ENCODE results near the gene LRRC25.

GRCh38 chr19:18344582-18344950 lies 52.9 kb downstream of the LRRC25 start:
- TF ChIP-seq EZH2 (IDR thresholded peaks at IDR 0.05; ENCODE audit: low read length, missing control alignments) = no peak
- no peak for TF ChIP-seq CTCF (conservative IDR thresholded peaks at IDR 0.05 in 1 of 2, IDR thresholded peaks at IDR 0.05 in 1 of 2; ENCODE audit: low read depth in 1 of 2, low read length in 2 of 2)
